HG02840 (cell line): Measurements from ENCODE around the gene PPP6R3.
"Not testable (repeated sequence)": the region's sequence is repeated elsewhere in the genome, so short reads cannot be mapped to it uniquely, and the experiment has no call there.

Source experiments
- ATAC-seq: cut with Tn5 transposase; IDR thresholded peaks from one replicate; pipeline ENCODE4 v1.9.1; 2021; ENCODE audit warnings: mild to moderate bottlenecking, moderate library complexity, moderate number of reproducible peaks; ENCODE audit not compliant: unreplicated experiment, low FRiP score

The PPP6R3 gene

DNA sequence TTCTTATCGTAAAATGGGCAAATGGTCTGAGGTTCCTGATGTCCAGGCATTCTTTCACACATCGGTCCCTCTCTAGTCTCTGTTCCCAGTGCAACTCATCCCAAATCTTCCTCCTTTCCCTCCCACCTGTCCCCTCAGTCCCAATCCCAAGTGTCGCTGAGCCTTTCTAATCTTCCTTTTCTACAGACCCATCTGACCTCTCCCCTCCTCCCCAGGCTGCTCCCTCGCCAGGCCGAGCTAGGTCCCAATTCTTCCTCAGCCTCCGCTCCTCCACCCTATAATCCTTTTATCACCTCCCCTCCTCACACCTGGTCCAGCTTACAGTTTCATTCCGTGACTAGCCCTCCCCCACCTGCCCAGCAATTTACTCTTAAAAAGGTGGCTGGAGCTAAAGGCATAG, 174.6 kb downstream of the PPP6R3 start:
- not testable (repeated sequence) for ATAC-seq

DNA sequence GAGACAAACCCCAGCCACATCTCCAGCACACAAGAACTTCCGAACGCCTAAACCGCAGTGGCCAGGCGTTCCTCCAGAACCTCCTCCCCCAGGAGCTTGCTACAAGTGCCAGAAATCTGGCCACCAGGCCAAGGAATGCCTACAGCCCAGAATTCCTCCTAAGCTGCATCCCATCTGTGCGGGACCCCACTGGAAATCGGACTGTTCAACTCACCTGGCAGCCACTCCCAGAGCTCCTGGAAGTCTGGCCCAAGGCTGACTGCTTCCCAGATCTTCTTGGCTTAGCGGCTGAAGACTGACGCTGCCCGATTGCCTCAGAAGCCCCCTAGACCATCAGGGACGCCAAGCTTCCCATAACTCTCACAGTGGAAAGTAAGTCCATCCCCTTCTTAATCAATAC, 175.3 kb downstream of the PPP6R3 start:
- not testable (repeated sequence) for ATAC-seq

DNA sequence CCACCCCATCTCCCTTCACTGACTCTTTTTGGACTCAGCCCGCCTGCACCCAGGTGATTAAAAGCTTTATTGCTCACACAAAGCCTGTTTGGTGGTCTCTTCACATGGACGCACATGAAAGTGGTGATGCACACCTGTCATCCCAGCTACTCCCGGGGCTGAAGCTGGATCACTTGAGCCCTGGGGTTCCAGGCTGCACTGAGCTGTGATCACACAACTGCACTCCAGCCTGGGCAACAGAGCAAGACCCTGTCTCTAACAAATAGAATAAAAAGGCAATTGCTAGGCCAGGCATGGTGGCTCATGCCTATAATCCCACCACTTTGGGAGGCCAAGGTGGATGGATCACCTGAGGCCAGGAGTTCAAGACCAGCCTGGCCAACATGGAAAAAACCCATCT, 178.8 kb downstream of the PPP6R3 start:
- ATAC-seq: not testable (repeated sequence)

DNA sequence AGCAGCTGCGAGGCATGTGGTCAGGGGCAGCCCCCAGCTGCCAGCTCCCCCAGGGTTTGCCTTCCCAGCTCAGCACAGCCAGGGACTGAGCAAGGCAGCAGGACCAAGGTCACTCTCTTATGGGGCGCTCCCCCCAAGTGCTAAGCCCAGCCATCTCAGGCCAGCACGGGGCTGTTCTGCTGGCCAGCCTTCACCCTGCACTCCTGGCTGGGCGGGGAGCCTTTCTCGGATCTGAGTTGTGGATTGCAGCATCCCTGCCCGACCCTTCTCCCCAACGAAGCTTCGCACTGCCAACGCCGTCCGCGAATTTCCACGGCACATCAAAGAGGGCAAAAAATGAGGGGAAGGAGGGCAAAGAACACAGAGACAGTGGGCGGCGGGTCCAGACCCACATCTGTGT, 181.3 kb downstream of the PPP6R3 start:
- no peak for ATAC-seq

DNA sequence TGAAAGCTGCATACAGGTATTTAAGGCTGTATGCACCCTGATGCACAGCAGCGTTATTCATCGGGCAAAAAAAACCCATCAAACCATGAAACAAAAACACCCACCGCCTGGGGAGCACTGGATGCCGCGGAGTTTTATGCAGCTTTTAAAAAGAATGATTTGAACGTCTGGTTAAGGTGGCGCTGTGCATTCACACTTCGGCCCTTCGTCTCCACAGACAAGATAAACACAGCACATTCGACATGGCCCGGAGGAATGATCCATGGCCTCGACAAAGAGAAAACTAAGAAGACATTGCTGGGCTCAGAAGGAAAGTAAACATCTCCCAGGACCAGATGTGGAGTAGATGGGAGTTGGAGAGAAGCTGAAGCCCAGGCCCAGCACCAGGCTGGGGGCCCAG, 183.0 kb downstream of the PPP6R3 start:
- ATAC-seq: no peak

DNA sequence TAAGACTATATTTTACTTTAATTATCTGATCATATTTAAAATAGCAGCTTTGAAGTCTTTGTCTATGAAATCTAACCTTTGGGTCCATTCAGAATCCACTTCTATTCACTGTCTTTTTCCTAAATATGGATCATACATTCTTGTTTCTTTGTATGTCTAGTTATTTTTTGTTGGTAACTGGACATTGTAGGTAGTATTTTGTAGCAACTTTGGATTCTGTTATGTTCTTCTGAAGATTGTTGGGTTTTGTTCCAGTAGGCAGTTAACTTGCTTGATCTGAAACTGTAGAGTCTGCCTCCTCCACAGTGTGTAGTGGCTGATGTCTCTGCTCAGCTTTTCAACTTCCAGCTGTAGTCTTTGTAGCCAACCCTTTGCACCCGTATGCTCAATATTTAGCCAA, 186.3 kb downstream of the PPP6R3 start:
- ATAC-seq: no peak

DNA sequence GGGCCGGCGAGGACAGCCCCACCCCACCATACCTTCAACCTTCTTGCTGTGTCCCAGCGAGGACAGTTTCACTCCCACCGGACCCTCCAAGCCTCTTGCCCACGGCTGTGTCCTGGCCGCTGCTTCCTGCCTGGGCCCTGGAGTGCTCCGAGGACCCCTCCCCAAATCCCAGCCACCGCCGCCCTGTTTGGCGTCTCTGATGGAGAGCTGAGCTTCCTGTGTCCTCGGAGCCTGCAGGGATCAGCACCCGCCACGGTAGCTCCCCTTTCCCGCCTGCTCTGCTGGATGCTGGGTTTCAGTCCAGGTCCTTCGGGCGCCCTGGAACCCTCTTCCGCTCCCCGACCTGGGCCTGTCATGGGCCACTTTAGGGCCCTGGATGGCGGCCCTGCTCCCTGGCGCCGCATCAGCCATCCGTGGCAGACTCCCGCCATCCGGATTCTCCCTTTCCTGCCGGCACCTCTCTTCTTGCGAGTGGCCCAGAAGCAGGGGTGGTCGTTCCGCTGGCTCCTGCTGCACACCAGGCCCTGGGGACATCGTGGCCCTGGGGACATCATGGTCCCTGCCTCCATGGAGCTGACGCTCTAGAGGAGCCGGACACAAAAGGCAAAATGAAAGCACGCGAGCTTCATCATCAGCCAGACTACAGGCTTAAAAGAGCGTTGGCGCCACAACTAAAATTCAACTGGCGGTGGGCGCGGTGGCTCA, 189.5 kb downstream of the PPP6R3 start:
- ATAC-seq: no peak

DNA sequence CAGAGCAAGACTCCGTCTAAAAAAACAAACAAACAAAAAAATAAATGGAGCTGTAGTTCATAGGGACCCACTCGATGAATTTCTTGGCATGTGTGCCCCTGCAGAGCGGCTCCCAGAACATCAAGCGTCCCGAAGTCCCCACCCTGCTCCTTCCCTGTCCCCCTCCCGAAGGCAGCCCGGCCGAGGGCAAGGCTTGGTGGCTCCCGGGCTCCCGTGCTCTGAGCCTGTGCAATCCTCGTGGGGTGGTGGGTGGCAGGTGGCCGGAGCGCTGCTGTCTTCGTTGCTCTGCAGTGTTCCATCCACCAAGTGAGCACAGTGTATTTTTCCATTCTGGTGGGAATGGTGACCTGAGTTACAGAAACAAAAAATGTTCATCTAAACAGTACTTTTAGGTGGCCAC, 190.2 kb downstream of the PPP6R3 start:
- ATAC-seq: no peak

DNA sequence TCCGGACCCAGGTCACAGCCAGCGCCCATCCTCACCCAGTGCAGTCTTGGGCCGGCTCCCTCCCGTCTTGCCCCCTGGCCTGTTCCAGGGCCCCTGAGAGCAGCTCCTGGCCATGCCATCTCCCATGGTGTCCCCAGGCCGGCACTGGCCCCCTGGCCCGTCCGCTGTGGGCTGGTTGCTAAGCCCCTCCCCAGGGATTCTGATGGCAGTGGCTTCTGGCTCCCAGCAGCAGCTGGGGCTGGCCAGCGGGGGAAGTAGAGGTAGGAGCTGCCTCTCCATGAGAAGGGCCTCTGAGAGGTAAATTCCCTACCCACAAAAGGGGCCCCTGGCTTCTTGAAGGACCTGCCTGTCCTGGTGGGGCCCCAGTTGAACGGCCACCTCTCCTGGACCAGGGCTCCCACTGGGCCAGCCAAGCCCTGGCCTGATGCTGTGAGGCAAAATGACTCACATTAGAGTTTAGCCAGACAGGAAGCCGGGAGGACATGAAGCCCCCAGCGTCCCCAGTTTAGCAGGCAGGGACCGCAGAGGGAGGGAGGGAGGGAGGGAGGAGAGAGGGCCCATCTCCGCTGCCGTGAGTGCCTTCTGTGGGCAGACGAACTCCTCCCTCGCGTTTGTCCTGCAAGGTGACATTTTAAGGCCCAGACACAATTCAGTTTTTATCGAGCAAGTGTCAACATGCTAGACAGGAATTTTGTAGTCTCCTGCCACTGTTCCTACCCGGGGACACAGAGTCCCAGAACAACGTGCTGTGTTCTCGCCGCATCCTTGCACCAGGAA, 190.8 kb downstream of the PPP6R3 start:
- ATAC-seq: no peak

DNA sequence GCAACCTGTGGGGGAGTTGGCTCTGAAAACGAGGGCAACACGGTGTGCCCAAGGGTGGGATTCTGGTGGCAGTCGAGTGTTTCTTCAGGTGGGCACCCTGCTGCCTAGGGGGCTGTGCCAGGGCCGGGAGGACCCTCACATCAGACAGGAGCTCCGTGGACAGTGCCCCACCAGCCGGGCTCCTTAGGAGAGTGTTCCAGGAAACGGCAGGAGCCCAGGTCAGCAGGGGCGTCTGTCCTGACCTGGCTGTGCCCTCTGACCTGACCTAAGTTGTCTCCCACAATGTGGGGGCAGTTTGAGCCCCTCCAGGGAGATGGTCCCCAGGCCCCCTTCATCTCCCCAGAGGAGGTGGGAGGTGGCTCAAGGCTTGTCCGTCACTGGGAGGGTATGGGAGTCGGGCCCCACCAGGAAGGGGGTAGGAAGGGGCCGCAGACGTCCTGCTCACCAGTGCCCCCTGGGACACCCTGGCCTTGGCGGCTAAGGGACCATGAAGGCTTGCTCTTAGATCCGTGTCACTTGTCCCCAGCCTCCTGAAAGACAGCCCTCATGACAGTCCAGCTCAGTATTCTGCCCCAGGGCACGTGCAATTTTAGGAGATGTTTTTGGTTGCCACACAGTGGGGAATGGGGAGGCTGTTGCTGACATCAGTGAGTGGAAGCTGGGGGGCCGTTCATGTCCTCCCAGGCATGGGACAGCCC, 191.6 kb downstream of the PPP6R3 start:
- no peak for ATAC-seq

DNA sequence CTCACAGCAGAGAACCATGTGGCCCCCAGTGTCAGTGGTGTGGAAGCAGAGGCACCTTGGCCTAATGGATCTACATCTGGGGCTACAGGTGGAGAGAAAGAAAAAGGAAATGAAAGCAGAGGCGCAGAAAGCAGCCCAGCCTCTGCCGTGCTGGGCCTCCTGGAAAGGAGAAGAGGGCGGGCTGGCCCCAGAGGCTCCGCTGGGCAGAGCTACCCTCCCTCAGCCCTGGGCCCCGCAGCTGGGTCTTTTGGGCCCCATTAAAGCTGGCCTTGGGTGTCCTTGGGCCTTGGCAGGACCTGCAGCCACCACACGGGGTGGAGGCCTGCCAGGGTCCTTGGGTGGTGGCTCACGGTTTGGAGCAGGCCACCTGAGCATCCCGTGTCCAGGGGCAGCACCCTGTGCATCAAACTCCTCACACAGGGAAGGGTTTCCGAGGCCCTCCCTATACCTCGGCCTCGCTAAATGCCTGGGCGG, 192.2 kb downstream of the PPP6R3 start:
- ATAC-seq: no peak

DNA sequence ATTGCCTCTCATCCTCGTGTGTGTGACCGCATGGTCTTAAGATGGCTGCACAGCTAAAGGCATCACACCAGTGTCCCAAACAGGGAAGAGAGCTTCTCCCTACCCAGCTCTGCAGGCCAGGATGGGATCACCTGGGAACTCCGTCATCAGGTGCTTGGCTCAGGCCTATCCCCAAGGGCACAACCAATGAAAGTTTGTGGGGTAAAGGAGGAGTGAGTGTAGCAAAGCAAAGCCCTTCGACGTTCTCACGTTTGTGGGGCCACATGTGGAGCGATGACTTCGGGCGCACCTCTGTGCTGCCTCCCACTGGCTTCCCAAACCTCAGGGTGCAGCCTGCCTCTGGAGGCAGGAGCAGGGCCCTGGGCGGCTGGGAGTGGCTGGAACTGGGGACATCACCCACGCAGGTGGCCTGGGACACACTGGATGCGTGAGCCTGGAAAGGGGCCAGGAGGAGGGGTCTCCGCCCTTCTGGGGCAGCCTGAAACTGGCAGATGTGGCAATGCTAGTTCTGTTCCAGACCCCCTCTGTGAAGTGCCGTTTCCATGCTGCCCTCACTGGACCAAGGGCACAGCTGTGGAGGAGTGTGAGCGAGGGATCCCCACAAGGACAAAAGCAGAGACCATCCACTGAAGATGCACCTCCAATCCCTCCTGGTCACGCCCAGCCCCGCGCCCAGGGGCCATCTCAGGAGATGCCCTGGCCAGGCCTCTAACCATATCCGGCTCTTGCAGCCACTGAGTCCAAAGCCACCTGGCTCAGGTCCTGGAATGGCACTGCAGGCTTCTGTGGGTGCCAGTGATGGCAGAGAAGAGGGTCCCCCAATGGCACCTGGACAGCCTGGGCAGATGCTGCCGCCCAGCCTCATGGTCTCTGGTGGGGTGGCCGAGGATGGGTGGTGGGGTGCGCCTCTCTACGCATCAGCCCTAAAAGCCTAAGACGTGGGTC, 193.2 kb downstream of the PPP6R3 start:
- no peak for ATAC-seq

DNA sequence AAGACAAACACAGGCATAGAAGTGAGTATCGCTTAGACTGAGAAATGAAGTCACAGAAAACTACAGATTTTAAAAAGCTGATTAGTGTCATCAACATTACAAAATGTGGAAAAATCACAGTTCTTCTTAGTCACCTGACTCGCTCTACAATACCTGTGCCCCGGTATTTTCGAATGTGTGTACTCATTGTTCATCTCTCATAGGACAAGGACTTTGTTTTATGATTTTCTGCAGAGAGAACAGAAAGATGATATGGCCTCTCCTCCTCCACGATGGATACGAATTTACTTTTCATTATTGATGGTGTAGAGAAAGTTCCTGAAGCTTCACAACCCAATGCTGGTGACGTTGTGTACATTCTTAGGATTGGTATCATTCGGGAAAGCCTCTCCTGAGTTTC, 194.4 kb downstream of the PPP6R3 start:
- ATAC-seq: no peak

DNA sequence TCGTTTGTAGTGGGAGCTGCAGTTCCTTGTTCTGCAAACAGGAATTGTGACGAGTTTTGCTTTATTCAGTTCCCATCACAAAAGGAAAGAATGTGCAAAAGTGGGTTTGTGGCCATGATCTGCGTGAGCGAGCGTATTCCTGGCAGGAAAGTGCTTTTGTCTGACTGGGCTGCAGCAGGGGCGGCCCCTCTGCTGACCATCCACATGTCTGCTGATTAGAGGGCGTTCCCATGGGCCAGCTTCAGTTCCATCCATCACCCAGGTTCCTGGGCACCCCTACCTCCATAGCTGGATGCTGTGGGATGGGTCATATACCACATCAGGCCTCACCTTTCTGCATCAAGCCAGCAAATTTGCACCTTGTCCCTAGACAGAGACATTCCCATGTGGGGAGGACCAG, 194.9 kb downstream of the PPP6R3 start:
- ATAC-seq: no peak

DNA sequence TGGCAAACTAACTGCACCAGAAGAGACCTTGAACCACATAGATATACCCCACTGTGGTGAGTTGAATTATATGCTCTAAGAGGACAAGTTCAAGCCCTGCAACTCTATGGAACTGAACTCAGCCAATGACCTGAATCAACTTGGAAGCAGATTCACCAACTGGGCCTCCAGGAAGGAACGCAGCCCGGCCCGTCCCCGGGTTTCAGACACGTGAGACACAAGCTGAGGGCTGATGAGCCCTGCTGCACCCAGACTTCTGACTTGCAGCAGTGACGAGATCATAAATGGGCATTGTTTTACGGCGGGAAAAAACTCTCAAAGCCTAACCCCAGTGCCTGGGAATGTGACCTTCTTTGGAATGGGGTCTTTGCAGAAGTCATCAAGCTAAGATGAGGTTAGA, 195.3 kb downstream of the PPP6R3 start:
- ATAC-seq: no peak

DNA sequence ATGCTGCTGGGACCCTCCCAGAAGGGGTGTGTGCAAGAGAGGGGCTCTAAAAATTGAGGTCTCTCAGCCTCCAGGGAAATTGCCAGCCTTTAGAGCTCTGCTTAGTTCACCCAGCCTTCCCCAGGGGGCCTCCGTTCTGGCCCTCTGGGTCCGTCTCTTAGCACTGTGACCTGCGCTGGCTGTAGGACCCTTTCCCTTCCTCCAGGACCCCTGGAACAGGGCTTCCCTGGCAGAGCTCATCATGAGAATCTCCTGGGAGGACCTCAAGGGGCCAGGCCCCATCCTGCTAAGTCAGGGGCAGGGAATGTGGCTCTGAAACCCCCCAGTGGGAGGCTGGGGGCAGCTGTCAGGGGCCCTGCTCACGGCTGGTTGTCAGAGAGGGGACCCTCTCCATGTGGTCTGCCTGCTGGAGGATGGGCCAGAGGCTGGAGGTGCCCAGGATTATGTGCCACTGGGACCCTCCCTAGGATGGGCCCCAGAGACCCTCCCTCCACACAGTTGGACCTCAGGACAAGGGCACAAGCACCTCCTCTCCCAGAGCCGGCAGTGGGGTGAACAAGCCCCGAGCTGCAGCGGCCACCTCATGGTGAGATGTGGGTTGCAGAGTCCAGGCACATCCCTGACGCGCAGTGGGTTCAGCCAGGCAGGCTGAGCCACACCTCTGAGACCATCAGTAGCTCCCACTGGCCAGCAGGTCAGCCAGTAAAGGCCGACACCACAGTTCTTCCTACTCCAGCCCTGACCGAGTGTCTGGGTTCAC, 196.6 kb downstream of the PPP6R3 start:
- no peak for ATAC-seq

DNA sequence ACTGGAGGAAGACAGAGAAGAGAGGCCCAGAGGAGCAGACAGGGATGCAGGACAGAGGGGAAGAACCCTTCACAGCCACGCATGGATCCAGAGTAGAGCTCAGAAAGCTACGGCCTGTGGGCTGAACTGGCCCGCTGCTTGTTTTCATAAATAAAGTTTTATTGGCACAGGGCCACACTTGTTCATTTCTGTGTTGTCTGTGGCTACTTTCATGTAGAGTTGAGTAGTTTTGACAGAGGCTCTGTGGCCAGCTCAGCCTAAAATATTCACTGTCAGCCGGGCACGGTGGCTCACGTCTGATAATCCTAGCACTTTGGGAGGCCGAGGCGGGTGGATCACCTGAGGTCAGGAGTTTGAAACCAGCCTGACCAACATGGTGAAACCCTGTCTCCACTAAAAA, 197.5 kb downstream of the PPP6R3 start:
- no peak for ATAC-seq

DNA sequence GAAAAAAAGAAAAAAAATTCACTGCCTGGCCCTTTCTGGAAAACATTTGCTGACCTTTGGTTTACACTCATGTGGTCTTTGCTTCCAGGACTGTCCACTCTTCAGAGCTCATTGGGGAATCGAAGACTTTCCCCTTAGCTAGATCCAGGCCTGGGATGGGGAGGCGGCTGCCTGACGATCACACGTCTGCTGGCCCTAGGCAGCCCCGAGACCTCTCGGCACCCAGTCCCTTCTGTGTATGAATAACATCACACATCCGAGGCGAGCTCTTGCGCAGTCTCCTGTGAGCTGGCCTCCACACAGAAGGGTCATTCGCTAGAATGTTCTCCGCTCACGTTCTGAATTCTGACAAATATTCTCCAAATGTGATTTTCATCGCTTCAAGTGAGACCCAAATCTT, 198.1 kb downstream of the PPP6R3 start:
- no peak for ATAC-seq

DNA sequence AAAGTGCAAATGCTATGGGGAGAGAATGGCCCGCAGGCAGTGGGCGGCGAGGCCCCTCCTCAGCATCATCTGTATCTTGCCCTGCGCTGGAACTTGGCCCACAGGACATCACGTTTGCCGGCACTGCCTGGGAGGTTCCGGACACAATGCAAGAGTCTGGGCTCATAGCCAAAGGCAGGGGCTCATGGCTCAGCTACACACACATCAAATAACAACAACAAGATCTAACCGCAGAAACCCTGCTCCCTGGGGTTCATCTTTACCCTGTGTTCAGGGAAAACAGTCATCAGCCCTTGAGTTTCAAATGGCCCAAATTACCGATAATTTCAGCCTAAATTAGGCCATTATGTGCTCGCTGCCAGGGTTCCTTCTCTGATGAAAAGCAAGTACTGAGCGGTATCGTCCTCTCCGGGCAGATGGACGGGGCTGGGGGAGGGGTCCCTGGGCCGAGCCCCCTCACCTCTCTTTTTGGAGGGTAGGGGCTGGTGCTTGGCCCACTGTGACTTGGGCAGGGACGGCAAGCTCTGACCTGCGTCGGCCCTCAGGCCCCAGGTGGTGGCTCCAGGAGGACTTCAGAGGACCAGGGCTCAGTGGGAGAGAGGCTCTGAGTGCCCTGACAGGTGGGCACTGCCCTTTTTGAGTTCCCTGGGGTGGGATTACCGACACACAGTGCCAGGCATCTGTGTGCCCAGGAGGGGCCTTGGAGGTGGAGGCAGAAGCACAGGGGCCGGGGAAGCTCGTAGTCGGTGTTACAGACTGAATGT, 198.8 kb downstream of the PPP6R3 start:
- no peak for ATAC-seq
